OCI-LY3 (cell line): ENCODE measurements around the gene LTBP1.
"Not testable (repeated sequence)": the region's sequence is repeated elsewhere in the genome, so short reads cannot be mapped to it uniquely, and the experiment has no call there.

Experiments used
- H2AFZ ChIP-seq: fragments of 200-600, 300-600 bp; shearing (Covaris generic); 2 replicates; pipeline ENCODE4 v1.6.0; 2014; ENCODE audit warnings: antibody characterized with exemption, low read depth, low read length
- H3K27ac ChIP-seq: fragments of 200-600, 300-600 bp; sonication (generic); 2 replicates; pipeline ENCODE4 v1.5.1; 2014; ENCODE audit warnings: mild to moderate bottlenecking, low read length, moderate library complexity, mixed read lengths
- H3K27me3 ChIP-seq: fragments of 200-600, 300-600 bp; sonication (generic); 2 replicates; pipeline ENCODE4 v1.6.1; 2014; ENCODE audit warnings: low read depth, low read length, mixed read lengths
- H3K36me3 ChIP-seq: fragments of 200-600, 300-600 bp; sonication (generic); replicated peaks from 2 replicates; pipeline ENCODE3; 2014; ENCODE audit warnings: low read depth, low read length, mixed read lengths
- H3K4me1 ChIP-seq: fragments of 300-600, 200-600 bp; sonication (generic); 2 replicates; pipeline ENCODE4 v1.6.1; 2014; ENCODE audit warnings: low read length, mixed read lengths
- H3K4me2 ChIP-seq: fragments of 200-600, 300-600 bp; sonication (generic); 2 replicates; pipeline ENCODE4 v1.6.1; 2014; ENCODE audit warnings: low read length, mixed read lengths
- H3K4me3 ChIP-seq: fragments of 300-600, 200-600 bp; sonication (generic); 2 replicates; pipeline ENCODE4 v1.5.1; 2014; ENCODE audit warnings: antibody characterized with exemption, mild to moderate bottlenecking, low read length, moderate library complexity
- H3K79me2 ChIP-seq: fragments of 300-600, 200-600 bp; shearing (Covaris generic); 2 replicates; pipeline ENCODE4 v1.6.1; 2014; ENCODE audit warnings: mild to moderate bottlenecking, low read length, mixed read lengths
- H3K9ac ChIP-seq: fragments of 300-600, 200-600 bp; shearing (Covaris generic); 2 replicates; pipeline ENCODE4 v1.6.0; 2014; ENCODE audit warnings: mild to moderate bottlenecking, low read length, moderate library complexity
- H3K9me3 ChIP-seq: fragments of 200-600, 300-600 bp; shearing (Covaris generic); 2 replicates; pipeline ENCODE4 v1.6.1; 2014; ENCODE audit warnings: low read length, mixed read lengths; ENCODE audit not compliant: insufficient read depth
- H4K20me1 ChIP-seq: fragments of 200-600, 300-600 bp; sonication (generic); 2 replicates; pipeline ENCODE4 v1.6.1; 2016; ENCODE audit warnings: low read length, mixed read lengths; ENCODE audit not compliant: insufficient read depth
- CTCF ChIP-seq: fragments of 200-600, 300-600 bp; sonication (generic); IDR thresholded peaks from 2 replicates; pipeline ENCODE4 v1.5.1; 2014; ENCODE audit warnings: antibody characterized with exemption, low read length, low read depth
- EZH2phosphoT487 ChIP-seq: fragments of 200-600 bp; shearing (Covaris generic); IDR thresholded peaks from 2 replicates; pipeline ENCODE4 v1.6.1; 2018; ENCODE audit warnings: antibody characterized with exemption, mixed run types, low read depth

LTBP1 gene

GRCh38 chr2:33230842-33231241, 284.1 kb downstream of the LTBP1 start:
- Histone ChIP-seq H3K9ac (no peak overlapping the region), H3K27me3 (no peaks in the 10 kb centered on the region), H2AFZ (no peak overlapping the region), H3K79me2 (no peaks in the 10 kb centered on the region), H3K27ac (no peak overlapping the region), H4K20me1 (no peaks in the 10 kb centered on the region), H3K4me3 (peak overlapping the region; percentile 24; the same call in 1 of the 2 replicates), H3K9me3 (no peaks in the 10 kb centered on the region), H3K4me2 (peak overlapping the region; percentile 18), H3K4me1 (peaks cover 9% of the 10 kb centered on the region), H3K36me3 (no peaks in the 10 kb centered on the region)
- no peak for TF ChIP-seq CTCF
- TF ChIP-seq EZH2phosphoT487 = no peak

- not testable (repeated sequence) for H2AFZ ChIP-seq, H3K4me1 ChIP-seq, H3K27ac ChIP-seq, H3K79me2 ChIP-seq, H3K4me3 ChIP-seq, H3K36me3 ChIP-seq, H3K9me3 ChIP-seq, H3K4me2 ChIP-seq, H4K20me1 ChIP-seq, H3K9ac ChIP-seq, H3K27me3 ChIP-seq
These were observed 288.8 kb downstream of the LTBP1 start for GRCh38 chr2:33235559-33235958.

GRCh38 chr2:33236482-33237385, 290.0 kb downstream of the LTBP1 start:
- Histone ChIP-seq H2AFZ (no peak overlapping the region), H3K9ac (no peak overlapping the region), H3K9me3 (no peaks in the 10 kb centered on the region), H3K27ac (no peak overlapping the region), H3K79me2 (no peaks in the 10 kb centered on the region), H3K27me3 (no peaks in the 10 kb centered on the region), H4K20me1 (no peaks in the 10 kb centered on the region), H3K4me3 (no peak overlapping the region), H3K4me1 (peaks cover 11% of the 10 kb centered on the region), H3K36me3 (no peaks in the 10 kb centered on the region), H3K4me2 (no peak overlapping the region)
- TF ChIP-seq CTCF = no peak
- TF ChIP-seq EZH2phosphoT487 = no peak

GRCh38 chr2:33238111-33238510, 291.4 kb downstream of the LTBP1 start:
- Histone ChIP-seq H3K9ac (no peak overlapping the region), H3K27me3 (no peaks in the 10 kb centered on the region), H3K9me3 (no peaks in the 10 kb centered on the region), H3K27ac (no peak overlapping the region), H3K4me2 (no peak overlapping the region), H4K20me1 (no peaks in the 10 kb centered on the region), H2AFZ (no peak overlapping the region), H3K4me1 (peaks cover 25% of the 10 kb centered on the region), H3K36me3 (no peaks in the 10 kb centered on the region), H3K79me2 (no peaks in the 10 kb centered on the region), H3K4me3 (no peak overlapping the region)
- TF ChIP-seq CTCF (no peak), EZH2phosphoT487 (no peak)
